Measurements from ENCODE around the gene TFG. TPM values are rescaled to one million over a fixed set of nuclear protein-coding genes. Genes with fewer than 3 reads are reported as not detected.

Gene TFG
- total and polyA plus RNA-seq, 2 experiments from 2014 or later, result 87.6 to 88.5 TPM

GRCh38 chr3:100703865-100704264 is 5.4 kb upstream of the TFG start:
- Mint-ChIP-seq H3K36me3 (ENCODE audit: low read depth) (no peaks in the 10 kb centered on the region), H3K4me3 (no peak overlapping the region), H3K4me1 (peaks cover 3% of the 10 kb centered on the region; the same call in 2 of the 3 replicates), H3K27ac (no peak overlapping the region), H3K27me3 (ENCODE audit: insufficient read depth, low read depth, poor library complexity) (peaks cover 14% of the 10 kb centered on the region), H3K9me3 (peaks cover 2% of the 10 kb centered on the region; the same call in 1 of the 3 replicates)
- H3K4me3 ChIP-seq, result no peak overlapping the region
- peaks cover 32% of the 10 kb centered on the region for H3K27me3 ChIP-seq (ENCODE audit: insufficient read depth)
- H3K79me2 ChIP-seq (replicated peaks; ENCODE audit: insufficient read depth), result no peaks in the 10 kb centered on the region
- no peak overlapping the region; the same call in 1 of the 2 replicates for H2AFZ ChIP-seq
- H3K9me2 ChIP-seq (ENCODE audit: insufficient read depth), result peaks cover 4% of the 10 kb centered on the region
- H3F3A ChIP-seq (replicated peaks; ENCODE audit: low read depth), result no peaks in the 10 kb centered on the region
- TF ChIP-seq, protein P1, sequence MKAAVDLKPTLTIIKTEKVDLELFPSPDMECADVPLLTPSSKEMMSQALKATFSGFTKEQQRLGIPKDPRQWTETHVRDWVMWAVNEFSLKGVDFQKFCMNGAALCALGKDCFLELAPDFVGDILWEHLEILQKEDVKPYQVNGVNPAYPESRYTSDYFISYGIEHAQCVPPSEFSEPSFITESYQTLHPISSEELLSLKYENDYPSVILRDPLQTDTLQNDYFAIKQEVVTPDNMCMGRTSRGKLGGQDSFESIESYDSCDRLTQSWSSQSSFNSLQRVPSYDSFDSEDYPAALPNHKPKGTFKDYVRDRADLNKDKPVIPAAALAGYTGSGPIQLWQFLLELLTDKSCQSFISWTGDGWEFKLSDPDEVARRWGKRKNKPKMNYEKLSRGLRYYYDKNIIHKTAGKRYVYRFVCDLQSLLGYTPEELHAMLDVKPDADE (IDR thresholded peaks at IDR 0.05), result no peak
- TF ChIP-seq POLR2AphosphoS5 (IDR thresholded peaks at IDR 0.05; ENCODE audit: low read depth) (no peak), NANOG (IDR thresholded peaks at IDR 0.05; ENCODE audit: borderline replicate concordance) (no peak), CTCF (conservative IDR thresholded peaks at IDR 0.05; ENCODE audit: low read depth in 2 of 2) (no peak), EZH2phosphoT487 (IDR thresholded peaks at IDR 0.05; ENCODE audit: unreplicated experiment) (no peak), EZH2 (IDR thresholded peaks at IDR 0.05; ENCODE audit: low read depth, unreplicated experiment) (no peak), ZNF331 (CRISPR knock-in tag; IDR thresholded peaks at IDR 0.05; ENCODE audit: low read depth) (no peak), STAT1 (IDR thresholded peaks at IDR 0.05; ENCODE audit: unreplicated experiment) (no peak), ZNF114 (CRISPR knock-in tag; IDR thresholded peaks at IDR 0.05) (no peak)
- ATAC-seq (no peak), DNase-seq (ENCODE audit: low spot score) (no peak)
- H3K27ac ChIP-seq (ENCODE audit: low read depth), result no peak overlapping the region
- H4K20me1 ChIP-seq (replicated peaks; ENCODE audit: insufficient read depth), result no peaks in the 10 kb centered on the region
- no peaks in the 10 kb centered on the region for H3K4me1 ChIP-seq (ENCODE audit: insufficient read depth)
- H3K4me2 ChIP-seq, result no peak overlapping the region
- H3K36me3 ChIP-seq (ENCODE audit: insufficient read depth), result no peaks in the 10 kb centered on the region

GRCh38 chr3:100706365-100706764 is 2.9 kb upstream of the TFG start:
- Histone ChIP-seq H3K79me2 (replicated peaks; ENCODE audit: insufficient read depth) (peaks cover 15% of the 10 kb centered on the region), H2AFZ (no peak overlapping the region), H3K9me2 (ENCODE audit: insufficient read depth) (peaks cover 4% of the 10 kb centered on the region), H3K27me3 (ENCODE audit: insufficient read depth) (peaks cover 32% of the 10 kb centered on the region), H3K4me1 (ENCODE audit: insufficient read depth) (peaks cover 8% of the 10 kb centered on the region; the same call in 1 of the 2 replicates), H3K27ac (ENCODE audit: low read depth) (no peak overlapping the region), H3K4me2 (no peak overlapping the region), H3F3A (replicated peaks; ENCODE audit: low read depth) (no peaks in the 10 kb centered on the region), H3K36me3 (ENCODE audit: insufficient read depth) (no peaks in the 10 kb centered on the region), H3K4me3 (no peak overlapping the region), H4K20me1 (replicated peaks; ENCODE audit: insufficient read depth) (peaks cover 3% of the 10 kb centered on the region; the same call in 1 of the 2 replicates)
- Mint-ChIP-seq H3K27me3 (ENCODE audit: insufficient read depth, low read depth, poor library complexity) (peaks cover 19% of the 10 kb centered on the region), H3K36me3 (ENCODE audit: low read depth) (peaks cover 3% of the 10 kb centered on the region; the same call in 2 of the 3 replicates), H3K4me3 (no peak overlapping the region), H3K27ac (no peak overlapping the region), H3K9me3 (peaks cover 5% of the 10 kb centered on the region; the same call in 1 of the 3 replicates), H3K4me1 (peaks cover 10% of the 10 kb centered on the region)
- ATAC-seq (no peak), DNase-seq (ENCODE audit: low spot score) (no peak)
- TF ChIP-seq CREB1 (CRISPR knock-in tag; IDR thresholded peaks at IDR 0.05; ENCODE audit: low read depth) (no peak), EZH2 (IDR thresholded peaks at IDR 0.05; ENCODE audit: low read depth, unreplicated experiment) (no peak), NANOG (IDR thresholded peaks at IDR 0.05; ENCODE audit: borderline replicate concordance) (no peak), EZH2phosphoT487 (IDR thresholded peaks at IDR 0.05; ENCODE audit: unreplicated experiment) (no peak)
